ENCODE data around the gene CHD1.

The CHD1 gene

DNA sequence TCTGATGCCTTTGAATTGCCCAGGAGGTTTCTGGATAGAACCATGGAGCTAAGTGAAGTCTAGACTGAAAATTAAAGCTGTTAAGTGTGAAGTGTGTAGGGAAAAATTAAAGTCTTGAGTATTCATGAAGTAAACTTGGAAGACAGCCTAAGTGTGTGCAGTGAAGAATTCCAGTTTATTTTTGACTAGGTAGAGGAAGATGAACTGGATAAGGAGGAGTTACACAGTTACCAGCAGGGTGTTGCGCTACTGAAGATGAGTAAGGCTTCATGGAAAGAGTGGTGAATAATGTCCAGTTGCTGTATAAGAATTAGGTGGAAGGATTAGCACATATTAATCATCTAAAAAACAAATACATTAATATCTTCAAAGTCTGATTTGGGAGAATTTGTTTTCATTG lies 5.7 kb upstream of the CHD1 start:
- Histone ChIP-seq H3K27ac (ENCODE audit: low read length) (no peak overlapping the region), H3K4me2 (ENCODE audit: low read depth, low read length) (no peak overlapping the region), H4K20me1 (ENCODE audit: insufficient read depth, low read length) (no peaks in the 10 kb centered on the region), H3F3A (ENCODE audit: insufficient read depth, low read length) (peaks cover 1% of the 10 kb centered on the region), H3K79me2 (ENCODE audit: low read length) (peaks cover 15% of the 10 kb centered on the region), H3K9me2 (replicated peaks; ENCODE audit: insufficient read depth, low read length) (no peaks in the 10 kb centered on the region), H3K27me3 (replicated peaks; ENCODE audit: insufficient read depth, low read length) (no peaks in the 10 kb centered on the region), H3K9ac (ENCODE audit: low read length) (no peak overlapping the region), H3K4me1 (ENCODE audit: low read length) (peaks cover 7% of the 10 kb centered on the region; the same call in 1 of the 2 replicates), H3K36me3 (replicated peaks; ENCODE audit: insufficient read depth, low read length) (no peaks in the 10 kb centered on the region), H3K9me3 (replicated peaks; ENCODE audit: insufficient read depth, low read length) (no peaks in the 10 kb centered on the region), H2AFZ (ENCODE audit: low read length) (no peak overlapping the region), H3K4me3 (ENCODE audit: low read length) (no peak overlapping the region)
- TF ChIP-seq EZH2phosphoT487 (IDR thresholded peaks at IDR 0.05; ENCODE audit: low read length), result no peak
- TF ChIP-seq CTCF (IDR thresholded peaks at IDR 0.05; ENCODE audit: low read length), result no peak
- no peak for TF ChIP-seq EZH2 (optimal IDR thresholded peaks at IDR 0.05; ENCODE audit: low read depth, low read length)
- DNase-seq, result no peak

DNA sequence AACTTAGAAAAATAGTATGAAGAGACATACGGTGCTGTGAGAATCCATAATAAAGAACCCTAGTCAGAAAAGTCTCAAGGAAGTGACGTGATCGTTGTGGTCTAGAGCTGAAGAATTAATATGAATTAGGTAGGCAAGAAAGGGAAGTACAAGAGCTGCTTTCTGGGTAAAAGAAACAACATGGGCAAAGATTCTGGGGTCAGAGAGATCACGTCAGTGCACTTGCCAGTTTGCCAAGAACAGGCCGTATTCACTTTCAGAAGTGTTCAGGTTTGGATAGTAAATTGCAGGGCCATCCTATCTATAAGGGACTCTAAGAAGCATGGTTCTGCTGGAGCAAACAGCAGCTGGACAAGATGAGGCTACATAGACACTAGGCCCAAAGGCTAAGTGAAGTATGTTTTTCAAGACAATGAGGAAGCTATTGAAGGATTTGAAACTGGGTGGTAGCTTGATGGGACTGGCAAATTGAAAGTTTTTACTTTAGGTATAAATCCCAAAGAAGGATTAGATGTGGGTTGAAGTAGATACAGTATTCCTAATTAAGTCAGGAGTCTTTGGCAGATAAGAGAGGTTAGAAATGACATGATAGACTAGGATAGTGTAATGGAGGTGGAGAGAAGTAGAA lies 4.8 kb upstream of the CHD1 start:
- no peaks in the 10 kb centered on the region for H3K9me3 ChIP-seq (replicated peaks; ENCODE audit: insufficient read depth, low read length)
- TF ChIP-seq EZH2phosphoT487 (IDR thresholded peaks at IDR 0.05; ENCODE audit: low read length) (no peak), EZH2 (optimal IDR thresholded peaks at IDR 0.05; ENCODE audit: low read depth, low read length) (no peak), CTCF (IDR thresholded peaks at IDR 0.05; ENCODE audit: low read length) (no peak)
- peaks cover 8% of the 10 kb centered on the region for H3F3A ChIP-seq (ENCODE audit: insufficient read depth, low read length)
- H3K9ac ChIP-seq (ENCODE audit: low read length), result no peak overlapping the region
- no peak overlapping the region for H3K4me3 ChIP-seq (ENCODE audit: low read length)
- H3K36me3 ChIP-seq (replicated peaks; ENCODE audit: insufficient read depth, low read length), result no peaks in the 10 kb centered on the region
- no peak for DNase-seq
- H3K4me2 ChIP-seq (ENCODE audit: low read depth, low read length), result no peak overlapping the region
- H3K9me2 ChIP-seq (replicated peaks; ENCODE audit: insufficient read depth, low read length), result no peaks in the 10 kb centered on the region
- H3K27me3 ChIP-seq (replicated peaks; ENCODE audit: insufficient read depth, low read length), result no peaks in the 10 kb centered on the region
- H3K27ac ChIP-seq (ENCODE audit: low read length), result peak overlapping the region; percentile 29; the same call in 1 of the 2 replicates
- H2AFZ ChIP-seq (ENCODE audit: low read length), result no peak overlapping the region
- H3K79me2 ChIP-seq (ENCODE audit: low read length), result peaks cover 15% of the 10 kb centered on the region
- no peaks in the 10 kb centered on the region for H4K20me1 ChIP-seq (ENCODE audit: insufficient read depth, low read length)
- peaks cover 7% of the 10 kb centered on the region; the same call in 1 of the 2 replicates for H3K4me1 ChIP-seq (ENCODE audit: low read length)

- Histone ChIP-seq H2AFZ (ENCODE audit: low read length) (no peak overlapping the region), H3K27me3 (replicated peaks; ENCODE audit: insufficient read depth, low read length) (no peaks in the 10 kb centered on the region), H4K20me1 (ENCODE audit: insufficient read depth, low read length) (no peaks in the 10 kb centered on the region; the same call in 1 of the 2 replicates), H3K9me3 (replicated peaks; ENCODE audit: insufficient read depth, low read length) (no peaks in the 10 kb centered on the region), H3F3A (ENCODE audit: insufficient read depth, low read length) (peaks cover 25% of the 10 kb centered on the region), H3K4me2 (ENCODE audit: low read depth, low read length) (no peak overlapping the region), H3K9ac (ENCODE audit: low read length) (no peak overlapping the region), H3K27ac (ENCODE audit: low read length) (no peak overlapping the region), H3K79me2 (ENCODE audit: low read length) (peaks cover 35% of the 10 kb centered on the region), H3K36me3 (replicated peaks; ENCODE audit: insufficient read depth, low read length) (peaks cover under 1% of the 10 kb centered on the region; the same call in 1 of the 2 replicates), H3K4me1 (ENCODE audit: low read length) (peaks cover 8% of the 10 kb centered on the region; the same call in 1 of the 2 replicates), H3K4me3 (ENCODE audit: low read length) (no peak overlapping the region), H3K9me2 (replicated peaks; ENCODE audit: insufficient read depth, low read length) (no peaks in the 10 kb centered on the region)
- no peak for DNase-seq
- no peak for TF ChIP-seq EZH2phosphoT487 (IDR thresholded peaks at IDR 0.05; ENCODE audit: low read length)
- no peak for TF ChIP-seq CTCF (IDR thresholded peaks at IDR 0.05; ENCODE audit: low read length)
- TF ChIP-seq EZH2 (optimal IDR thresholded peaks at IDR 0.05; ENCODE audit: low read depth, low read length), result no peak
Observed at GRCh38 chr5:98930972-98931762, 2.4 kb upstream of the CHD1 start.

Data from MM.1S (cell line).